Activated naive CD4-positive, alpha-beta T cell treated with anti-CD3 and anti-CD28 coated beads, Interleukin-2, amount 50 U/mL, for 16 hours (primary cell): ENCODE measurements around the gene MPHOSPH9.
"Not testable (repeated sequence)": the region's sequence is repeated elsewhere in the genome, so short reads cannot be mapped to it uniquely, and the experiment has no call there.

Experiments
- DNase-seq: peaks from one replicate; pipeline ENCODE4 v3.0.0-alpha.2; 2020

Gene MPHOSPH9

DNA sequence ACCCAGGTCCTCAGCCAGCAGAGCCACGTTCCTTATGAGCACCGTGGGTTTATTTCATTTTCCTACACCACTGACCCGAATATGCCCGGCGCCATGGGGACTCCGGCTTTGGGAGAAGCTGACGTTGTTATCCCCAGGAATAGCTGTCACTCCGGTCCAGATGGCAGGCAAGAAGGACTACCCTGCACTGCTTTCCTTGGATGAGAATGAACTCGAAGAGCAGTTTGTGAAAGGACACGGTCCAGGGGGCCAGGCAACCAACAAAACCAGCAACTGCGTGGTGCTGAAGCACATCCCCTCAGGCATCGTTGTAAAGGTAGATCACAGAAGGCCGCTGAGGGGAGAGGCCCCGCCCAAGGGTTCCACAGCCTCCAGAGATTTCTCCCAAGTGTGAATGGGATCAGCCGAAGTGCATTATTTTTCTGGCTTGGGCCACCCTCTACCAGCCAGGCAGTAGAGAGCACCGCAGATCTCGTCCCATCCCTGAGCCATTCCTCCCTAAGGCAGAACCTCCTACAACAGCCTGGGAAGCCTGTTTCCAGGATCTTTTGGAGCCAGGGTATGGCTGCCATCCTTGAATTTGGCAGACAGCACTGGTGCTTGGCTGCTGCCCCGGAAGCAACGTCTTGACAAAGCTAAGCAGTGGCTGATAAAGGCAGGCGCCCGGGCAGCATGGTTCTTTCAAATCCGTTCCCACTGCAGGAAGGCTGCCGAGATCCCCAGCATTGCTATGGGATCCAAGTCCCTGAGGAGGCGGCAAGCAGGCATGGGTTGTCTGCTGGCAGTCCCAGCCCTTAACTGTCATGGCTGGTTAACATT, 20.9 kb upstream of the MPHOSPH9 start:
- DNase-seq = no peak

DNA sequence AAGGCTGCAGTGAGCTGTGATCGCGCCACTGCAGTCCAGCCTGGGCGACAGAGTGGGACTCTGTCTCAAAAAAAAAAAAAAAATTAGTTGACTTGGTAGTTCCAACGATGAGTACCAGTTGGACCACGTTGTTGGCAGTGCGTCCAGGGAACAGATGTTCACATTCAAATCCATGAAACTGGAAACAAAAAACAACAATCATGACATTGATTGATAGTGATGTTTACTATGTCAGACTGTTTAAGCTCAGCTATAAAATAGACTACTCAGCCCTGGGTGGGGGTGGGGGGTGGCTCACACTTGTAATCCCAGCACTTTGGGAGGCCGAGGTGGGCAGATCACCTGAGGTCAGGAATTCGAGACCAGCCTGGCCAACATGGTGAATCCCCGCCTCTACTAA, 19.4 kb upstream of the MPHOSPH9 start:
- DNase-seq = not testable (repeated sequence)

DNA sequence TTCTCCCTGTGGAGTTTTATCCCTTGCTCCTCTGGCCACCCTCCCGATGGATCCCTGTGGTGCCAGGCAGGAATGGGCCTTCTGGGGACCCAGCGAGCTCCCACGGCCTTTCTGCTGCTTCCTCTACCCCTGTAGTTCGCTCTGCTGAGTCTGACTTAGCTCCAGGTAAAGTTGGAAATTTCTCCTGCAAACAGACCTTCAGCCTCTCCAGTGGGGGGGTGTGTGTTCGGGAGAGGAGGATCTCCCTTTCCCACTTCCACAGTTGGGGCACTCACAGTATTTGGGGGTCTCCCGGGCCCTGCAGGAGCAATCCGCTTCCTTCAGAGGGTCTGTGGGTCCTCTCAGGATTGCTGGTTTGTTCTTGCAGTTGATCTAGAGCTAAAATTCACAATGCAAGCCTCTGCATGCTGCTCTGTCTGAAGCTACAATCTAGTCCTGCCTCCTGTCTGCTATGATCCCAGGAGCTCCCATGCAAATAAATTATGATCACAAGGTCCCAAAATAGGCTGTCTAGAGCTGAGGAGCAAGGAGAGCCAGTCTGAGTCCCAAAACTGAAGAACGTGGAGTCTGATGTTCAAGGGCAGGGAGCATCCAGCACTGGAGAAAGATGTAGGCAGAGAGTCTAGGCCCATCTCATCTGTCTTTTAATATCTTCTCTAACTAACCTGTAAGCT, 18.6 kb upstream of the MPHOSPH9 start:
- no peak for DNase-seq

DNA sequence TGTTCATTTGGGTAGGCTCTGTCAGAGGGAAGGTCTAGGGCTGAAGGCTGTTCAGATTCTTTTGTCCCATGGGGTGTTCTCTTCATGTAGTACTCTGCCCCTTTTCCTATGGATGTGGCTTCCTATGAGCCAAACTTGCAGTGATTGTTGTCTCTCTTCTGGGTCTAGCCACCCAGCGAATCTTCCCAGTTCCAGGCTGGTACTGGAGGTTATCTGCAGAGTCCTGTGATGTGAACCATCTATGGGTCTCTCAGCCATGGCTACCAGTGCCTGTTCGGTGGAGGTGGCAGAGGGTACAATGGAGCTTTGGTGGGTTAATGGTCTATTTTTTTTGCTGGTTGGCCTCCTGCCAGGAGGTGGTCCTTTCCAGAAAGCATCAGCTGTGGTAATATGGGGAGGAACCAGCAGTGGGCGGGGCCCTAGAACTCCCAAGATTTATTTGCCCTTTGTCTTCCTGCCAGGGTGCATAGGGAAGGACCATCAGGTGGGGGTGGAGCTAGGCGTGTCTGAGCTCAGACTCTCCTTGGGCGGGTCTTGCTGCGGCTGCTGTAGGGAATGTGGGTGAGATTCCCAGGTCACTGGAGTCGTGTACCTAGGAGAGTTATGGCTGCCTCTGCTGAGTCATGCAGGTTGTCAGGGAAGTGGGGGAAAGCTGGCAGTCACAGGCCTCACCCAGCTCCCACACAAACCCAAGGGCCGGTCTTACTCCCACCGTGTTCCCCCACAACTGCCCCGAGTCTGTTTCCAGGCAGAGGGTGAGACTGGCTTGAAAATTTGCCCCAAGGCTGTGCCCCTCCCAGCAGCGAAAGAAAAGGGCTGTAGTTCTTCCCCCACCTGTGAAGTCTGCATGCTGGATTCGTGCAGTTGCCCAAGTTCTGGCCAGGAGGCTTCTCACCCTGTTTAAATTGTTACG, 17.8 kb upstream of the MPHOSPH9 start:
- DNase-seq = no peak

DNA sequence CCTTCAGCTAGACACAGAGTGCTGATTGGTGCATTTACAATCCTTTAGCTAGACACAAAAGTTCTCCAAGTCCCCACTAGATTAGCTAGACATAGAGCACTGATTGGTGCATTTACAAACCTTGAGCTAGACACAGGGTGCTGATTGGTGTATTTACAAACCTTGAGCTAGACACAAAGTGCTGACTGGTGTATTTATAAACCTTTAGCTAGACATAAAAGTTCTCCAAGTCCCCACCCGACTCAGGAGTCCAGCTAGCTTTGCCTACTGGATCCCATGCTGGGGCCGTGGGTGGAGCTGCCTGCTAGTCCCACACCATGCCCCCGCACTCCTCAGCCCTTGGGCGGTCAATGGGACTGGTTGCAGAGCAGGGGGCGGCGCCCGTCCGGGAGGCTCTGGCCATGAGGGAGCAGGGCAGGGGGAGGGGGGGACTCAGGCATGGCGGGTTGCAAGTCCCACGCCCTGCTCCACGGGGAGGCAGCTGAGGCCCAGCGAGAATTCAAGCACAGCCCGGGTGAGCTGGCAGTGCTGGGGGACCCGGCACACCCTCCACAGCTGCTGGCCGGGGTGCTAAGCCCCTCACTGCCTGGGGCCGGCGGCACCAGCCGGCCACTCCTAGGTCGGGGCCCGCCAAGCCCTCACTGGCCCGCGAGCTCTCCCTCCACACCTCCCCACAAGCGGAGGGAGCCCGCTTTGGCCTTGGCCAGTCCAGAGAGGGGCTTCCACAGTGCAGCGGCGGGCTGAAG, 16.2 kb upstream of the MPHOSPH9 start:
- not testable (repeated sequence) for DNase-seq

DNA sequence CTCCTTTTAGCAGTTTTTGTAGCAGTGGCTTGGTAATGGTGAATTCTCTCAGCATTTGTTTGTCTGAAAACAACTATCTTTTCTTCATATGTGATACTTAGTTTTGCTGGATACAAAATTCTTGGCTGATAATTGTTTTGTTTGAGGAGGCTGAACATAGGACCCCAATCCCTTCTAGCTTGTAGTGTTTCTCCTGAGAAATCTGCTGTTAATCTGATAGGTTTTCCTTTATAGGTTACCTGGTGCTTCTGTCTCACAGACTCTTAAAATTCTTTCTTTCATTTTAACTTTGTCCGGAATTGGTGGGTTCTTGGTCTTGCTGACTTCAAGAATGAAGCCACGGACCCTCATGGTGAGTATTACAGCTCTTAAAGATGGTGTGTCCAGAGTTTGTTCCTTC, 15.2 kb upstream of the MPHOSPH9 start:
- not testable (repeated sequence) for DNase-seq

DNA sequence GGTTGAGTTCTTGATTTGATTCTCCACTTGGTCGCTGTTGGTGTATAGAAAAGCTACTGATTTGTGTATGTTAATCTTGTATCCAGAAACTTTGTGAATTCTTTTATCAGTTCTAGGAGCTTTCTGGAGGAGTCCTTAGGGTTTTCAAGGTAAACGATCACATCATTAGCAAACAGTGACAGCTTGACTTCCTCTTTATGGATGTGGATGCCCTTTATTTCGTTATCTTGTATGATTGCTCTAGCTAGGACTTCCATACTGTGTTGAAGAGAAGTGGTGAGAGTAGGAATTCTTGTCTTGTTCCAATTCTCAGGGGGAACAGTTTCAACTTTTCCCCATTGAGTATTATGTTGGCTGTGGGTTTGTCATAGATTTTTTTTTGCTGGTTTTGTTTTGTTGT, 12.7 kb upstream of the MPHOSPH9 start:
- DNase-seq = no peak

DNA sequence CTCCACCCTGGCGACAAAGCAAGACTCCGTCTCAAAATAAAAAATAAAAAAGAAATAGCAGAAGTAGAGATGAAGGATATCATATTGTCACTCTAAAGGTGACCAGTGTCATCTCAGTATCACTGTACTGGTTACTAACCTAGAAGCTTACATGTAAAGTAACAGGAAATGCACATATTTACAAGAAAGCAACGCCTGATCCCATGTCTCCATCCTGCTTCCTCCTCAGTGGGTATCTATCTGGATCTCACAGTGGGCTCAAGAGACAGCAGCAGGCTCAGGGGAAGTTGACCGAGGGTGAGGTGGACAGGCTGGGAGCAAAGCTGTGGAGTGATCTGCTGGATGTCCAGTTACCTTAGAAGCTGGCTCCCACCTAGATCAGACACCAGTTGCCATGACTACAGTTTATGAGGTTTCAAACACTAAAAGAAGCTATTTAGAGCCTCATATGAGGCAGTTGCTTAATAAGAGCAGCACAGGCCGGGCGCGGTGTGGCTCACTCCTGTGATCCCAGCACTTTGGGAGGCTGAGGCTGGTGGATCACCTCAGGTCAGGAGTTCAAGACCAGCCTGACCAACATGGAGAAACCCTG, 10.8 kb upstream of the MPHOSPH9 start:
- no peak for DNase-seq

DNA sequence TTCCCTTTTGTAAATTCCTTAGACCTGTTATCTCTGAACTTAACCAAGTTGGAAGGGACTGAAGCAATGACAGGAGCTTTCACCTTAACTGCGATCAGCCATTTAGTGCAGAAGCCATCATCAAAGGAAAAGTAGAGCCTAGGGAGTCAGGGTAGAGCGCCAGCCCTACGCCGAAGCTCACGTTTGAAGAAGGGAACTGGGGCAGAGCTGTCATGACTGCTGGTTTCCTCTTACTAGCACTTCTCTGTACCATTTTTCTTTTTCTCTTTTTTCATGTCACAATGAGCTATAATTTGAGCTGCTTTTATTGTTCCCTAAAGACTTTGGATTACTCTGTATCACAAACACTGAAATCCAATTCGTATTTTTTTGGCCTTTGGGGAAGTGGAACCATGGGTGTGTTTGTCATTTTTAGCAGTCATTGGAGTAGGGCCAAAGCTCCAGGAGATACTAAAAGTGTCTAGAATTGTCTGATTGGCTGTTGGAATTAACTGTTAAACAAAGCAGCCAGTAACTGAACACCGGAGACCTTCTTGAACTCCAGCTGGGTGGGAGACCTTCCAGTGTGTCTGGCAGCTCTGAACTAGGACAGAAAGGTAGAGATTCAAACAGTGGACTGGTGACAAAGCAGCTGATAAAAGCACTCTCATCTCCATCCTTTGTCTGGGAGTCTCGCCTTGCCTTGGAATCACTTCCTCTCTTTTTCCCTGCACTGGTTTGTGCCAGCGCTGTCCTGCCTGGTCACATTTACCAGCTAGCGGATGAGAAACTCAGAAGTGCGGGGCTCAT, 9.4 kb upstream of the MPHOSPH9 start:
- no peak for DNase-seq

DNA sequence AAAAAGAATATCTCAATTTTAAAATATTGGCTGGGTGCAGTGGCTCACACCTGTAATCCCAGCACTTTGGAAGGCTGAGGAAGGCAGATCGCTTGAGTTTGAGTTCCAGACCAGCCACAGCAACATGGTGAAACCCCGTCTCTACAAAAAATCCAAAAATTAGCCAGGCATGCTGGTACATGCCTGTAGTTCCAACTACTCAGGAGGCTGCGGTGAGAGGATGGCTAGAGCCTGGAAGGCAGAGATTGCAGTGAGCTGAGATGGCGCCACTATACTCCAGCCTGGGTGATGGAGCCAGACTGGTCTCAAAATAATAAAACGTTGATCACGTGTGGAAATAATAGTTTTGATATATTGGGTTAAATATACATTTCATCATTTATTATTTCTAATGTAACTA, 6.0 kb upstream of the MPHOSPH9 start:
- no peak for DNase-seq

DNA sequence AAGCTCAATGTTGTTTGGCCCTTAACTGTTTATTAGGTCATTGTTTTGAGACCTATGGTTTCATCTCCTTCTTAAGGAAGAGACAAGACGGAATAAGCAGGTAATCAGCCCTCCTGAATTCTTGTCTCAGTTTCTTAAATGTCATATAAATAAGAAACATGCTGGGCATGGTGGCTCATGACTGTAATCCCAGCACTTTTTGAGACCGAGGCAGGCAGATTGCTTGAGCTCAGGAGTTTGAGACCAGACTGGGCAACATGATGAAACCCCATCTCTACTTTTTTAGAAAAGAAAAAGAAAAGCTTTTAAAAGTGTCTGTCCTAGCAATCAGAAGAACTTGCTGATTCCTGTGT, 5.4 kb upstream of the MPHOSPH9 start:
- no peak for DNase-seq

DNA sequence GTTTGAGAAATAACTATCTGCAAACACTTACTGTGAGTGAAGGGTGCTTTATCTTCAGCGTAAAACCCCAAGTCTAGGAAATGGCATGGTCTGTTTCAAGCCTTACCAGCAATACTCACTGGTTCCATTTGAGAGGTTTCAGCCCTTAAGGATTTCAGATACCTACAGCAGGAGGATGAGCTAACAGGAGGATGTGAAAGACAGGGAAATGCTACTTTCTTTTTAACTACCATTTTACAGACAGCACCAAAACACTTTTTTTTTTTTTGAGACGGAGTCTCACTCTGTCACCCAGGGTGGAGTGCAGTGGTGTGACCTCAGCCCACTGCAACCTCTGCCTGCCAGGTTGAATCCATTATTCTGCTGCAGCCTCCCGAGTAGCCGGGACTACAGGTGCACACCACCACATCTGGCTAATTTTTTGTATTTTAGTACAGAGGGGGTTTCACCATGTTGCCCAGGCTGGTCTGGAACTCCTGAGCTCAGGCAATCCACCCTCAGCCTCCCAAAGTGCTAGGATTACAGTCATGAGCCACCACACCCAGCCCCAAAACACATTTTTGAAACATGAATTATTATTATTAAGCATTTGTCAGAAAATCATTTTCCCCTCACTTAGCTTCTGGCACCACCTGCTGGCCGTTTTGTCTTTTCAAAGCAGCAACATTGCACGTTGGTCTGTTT, 4.8 kb upstream of the MPHOSPH9 start:
- DNase-seq = peak; percentile 76

DNA sequence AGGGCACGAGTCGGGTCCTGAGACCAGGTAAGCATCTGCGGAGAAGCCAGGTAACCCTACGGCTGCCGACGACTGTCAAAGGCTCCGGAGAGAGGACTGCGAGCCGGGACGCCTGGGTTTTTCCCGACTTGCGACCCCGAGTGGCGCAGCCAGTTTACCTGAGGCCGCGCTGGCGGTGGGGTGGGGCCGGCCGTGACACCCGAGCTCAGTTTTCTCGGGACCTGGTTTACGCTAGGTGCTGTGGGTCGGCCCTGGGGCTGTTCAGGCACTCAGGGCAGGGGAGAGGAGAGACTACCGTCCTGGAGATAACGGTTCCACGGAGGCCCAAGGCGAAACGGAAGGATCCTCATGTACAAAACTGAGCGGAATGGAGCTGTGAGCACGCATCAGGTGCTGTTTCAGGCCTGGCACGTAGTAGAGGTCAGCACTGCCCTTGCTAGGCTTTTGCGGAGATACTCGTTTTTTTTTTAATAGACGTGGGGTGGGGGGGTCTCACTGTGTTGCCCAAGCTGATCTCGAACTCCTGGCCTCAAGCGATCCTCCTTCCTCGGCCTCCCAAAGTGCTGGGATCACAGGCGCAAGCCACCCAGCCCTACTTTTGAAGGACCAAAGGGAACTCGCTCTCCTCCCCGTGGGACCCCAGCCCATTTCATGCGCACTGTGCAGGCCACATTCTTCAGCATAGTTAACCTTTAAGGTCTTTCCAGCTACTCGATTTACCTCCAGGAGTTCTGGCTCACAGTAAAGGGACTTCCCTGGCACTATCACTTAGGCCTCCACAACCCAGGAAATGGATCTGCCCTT, 766 bp upstream of the MPHOSPH9 start:
- DNase-seq = no peak

DNA sequence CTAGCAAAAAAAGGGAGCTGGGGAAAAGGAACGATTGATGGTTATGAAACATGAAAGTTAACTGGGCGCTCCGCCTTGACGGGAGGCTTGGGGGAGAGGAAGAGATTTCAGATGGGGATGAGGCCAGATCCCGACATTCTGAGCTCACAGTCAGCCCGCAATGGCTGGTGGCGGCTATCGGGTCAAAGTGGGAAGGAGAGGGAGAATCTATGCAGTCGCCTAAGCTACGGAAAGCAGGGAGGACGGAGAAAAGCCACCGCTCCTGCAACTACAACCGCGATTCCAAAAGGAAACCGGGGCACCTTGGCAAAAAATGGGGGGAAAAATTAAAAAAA, 502 bp downstream of the MPHOSPH9 start:
- no peak for DNase-seq

DNA sequence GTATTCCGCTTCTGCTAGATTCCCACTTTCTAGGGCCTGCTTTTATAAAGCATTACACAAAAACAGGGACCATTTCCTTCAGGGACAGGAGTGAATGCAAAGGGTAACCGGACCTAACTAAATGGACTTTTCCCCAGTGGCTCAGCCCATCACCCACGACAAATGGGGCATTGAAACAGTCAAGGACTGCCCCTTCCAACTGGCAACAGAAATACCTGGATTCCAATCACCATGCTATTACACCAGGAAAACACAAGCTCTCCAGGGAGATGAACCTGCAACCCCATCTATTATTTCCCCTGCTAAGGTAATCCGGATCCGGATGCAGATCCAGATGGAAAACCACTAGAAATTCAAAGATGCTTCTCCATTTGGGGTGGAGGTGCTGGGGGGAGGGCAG, 1.0 kb downstream of the MPHOSPH9 start:
- DNase-seq = no peak

DNA sequence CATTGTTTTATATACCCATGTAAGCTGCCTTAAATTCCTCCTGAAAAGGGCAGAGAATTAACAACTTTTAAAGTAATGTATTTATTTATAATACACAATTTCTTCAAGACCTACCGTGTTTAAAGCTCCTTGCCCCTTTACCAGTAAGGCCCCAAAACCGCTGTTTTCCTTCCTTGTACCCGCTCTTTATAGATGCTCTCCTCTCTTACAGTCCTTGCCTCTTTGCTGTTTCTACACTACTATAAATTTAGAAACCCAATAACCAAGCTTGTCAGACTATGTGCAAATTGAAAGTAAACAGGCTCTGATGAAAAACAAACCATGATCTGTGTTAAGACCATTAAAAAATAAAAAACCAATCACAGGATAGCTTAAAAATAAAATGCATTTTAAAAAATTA, 3.9 kb downstream of the MPHOSPH9 start:
- no peak for DNase-seq

DNA sequence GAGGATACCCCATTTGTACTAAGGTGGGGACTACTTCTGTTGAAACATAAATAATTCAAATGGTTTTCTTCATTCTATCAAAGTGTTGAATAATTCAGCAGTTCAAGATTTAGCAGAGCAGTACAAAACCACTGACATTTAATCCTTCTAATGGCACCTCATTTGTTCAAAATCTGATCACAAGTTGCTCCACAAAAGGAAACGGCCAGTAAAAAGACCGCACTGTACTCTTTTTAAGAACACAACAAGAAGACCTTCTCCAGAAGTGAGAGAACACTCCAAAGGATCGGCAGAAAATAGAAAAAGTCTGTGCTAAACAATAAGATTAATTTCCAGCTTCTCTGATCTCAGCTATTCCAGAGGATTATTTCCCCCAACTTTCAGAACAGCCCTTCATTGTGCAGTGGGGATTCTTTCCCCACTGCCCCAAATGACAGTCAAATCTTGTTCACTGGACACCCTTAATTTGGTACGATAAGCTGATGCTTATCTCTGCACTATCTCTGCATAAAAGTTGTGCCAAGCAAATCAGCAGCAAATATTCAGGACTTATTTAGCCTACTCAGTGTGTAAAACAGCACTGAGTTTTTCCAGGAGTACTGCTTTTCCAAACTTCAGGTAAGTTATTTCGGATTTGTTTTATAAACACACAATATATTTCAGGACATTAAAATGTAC, 5.2 kb downstream of the MPHOSPH9 start:
- DNase-seq = no peak

DNA sequence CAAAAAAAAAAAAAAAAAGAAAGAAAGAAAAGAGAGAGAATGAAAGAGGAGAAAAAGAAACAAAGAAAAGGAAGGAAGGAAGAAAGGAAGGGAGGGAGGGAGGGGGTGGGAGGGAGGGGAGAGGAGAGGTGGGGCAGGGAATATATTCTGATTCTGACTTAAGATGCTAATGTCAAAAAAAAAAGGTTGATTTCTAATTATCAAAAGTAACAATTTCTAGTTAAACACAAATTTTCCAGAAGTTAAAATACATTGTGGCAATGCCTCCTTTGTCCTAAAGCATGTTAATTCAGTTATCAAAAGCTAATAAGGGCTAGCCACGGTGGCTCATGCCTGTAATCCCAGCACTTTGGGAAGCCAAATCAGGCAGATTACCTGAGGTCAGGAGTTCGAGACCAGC, 7.5 kb downstream of the MPHOSPH9 start:
- no peak for DNase-seq

DNA sequence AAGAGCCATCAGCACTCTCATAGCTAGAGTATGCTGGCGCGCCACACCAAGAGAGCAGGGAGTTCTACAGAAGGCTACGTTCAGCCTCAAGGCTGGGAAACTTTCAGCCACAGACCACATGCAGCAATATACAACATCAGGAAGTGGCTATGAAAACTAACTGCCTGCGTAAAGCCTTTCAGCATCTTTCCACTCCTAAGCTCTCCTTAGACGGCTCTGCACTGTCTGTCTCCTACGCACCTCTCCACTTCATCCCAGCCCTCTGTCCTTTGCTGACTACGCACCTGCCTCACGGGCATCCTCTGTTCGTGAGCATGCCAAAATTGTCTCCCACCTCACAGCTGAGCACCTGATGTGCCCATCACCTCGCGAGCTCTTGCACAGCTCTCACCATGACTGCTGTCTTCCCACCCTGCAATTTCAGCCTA, 9.7 kb downstream of the MPHOSPH9 start:
- DNase-seq = no peak

DNA sequence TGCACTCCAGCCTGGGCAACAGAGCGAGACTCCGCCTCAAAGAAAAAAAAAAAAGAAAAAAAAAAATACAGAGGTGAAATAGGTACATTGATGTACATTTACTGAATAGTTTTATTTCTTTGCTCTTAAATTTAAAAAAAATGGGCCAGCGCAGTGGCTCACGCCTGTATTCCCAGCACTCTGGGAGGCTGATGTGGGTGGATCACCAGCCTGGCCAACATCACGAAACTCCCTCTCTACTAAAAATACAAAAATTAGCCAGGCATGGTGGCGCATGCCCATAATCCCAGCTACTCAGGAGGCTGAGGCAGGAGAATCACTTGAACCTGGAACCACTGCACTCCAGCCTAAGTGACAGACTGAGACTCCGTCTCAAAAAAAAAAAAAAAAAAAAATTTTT, 25.1 kb downstream of the MPHOSPH9 start:
- DNase-seq = not testable (repeated sequence)
